GM12878 (cell line): ENCODE measurements around the gene FOXN4.

Experiments
- CBFB ChIP-seq: IDR thresholded peaks from 2 replicates; pipeline ENCODE4 v1.6.1; 2016; ENCODE audit warnings: antibody characterized with exemption, low read depth
- EGR1 ChIP-seq, 2 experiments: IDR thresholded peaks; 1 replicate in 1 of 2; 2 replicates in 1 of 2; pipeline ENCODE4 v1.6.1; 2011 to 2012; ENCODE audit warnings: low read depth in 2 of 2, low read length in 2 of 2, borderline replicate concordance in 1 of 2, mild to moderate bottlenecking in 1 of 2, moderate library complexity in 1 of 2
- EZH2 ChIP-seq: IDR thresholded peaks from 2 replicates; pipeline ENCODE4 v1.6.1; 2012; ENCODE audit warnings: low read depth, mild to moderate bottlenecking, control low read depth, inconsistent platforms, low read length, borderline replicate concordance; ENCODE audit not compliant: control insufficient read depth
- IRF3 ChIP-seq: fragments of 450-650 bp; IDR thresholded peaks from 2 replicates; pipeline ENCODE4 v1.6.1; 2014; ENCODE audit warnings: mild to moderate bottlenecking
- MYC ChIP-seq: IDR thresholded peaks from 2 replicates; pipeline ENCODE4 v1.6.1; 2011; ENCODE audit warnings: mild to moderate bottlenecking, low read length, moderate library complexity, inconsistent platforms; ENCODE audit not compliant: insufficient read depth, insufficient replicate concordance, insufficient read length, severe bottlenecking
- POLR2A ChIP-seq: IDR thresholded peaks from 2 replicates; pipeline ENCODE4 v1.6.1; 2011; ENCODE audit warnings: low read depth, mild to moderate bottlenecking, low read length
- USF2 ChIP-seq: IDR thresholded peaks from 2 replicates; pipeline ENCODE4 v1.6.1; 2011; ENCODE audit warnings: low read depth, low read length, improper control_type of control experiment, borderline replicate concordance
- TF ChIP-seq, protein P1 (sequence below), 3 experiments: IDR thresholded peaks in 2 of 3; conservative IDR thresholded peaks in 1 of 3; 2 replicates each; pipeline ENCODE4 v1.5.1; 2011; ENCODE audit warnings: low read depth in 3 of 3, low read length in 3 of 3, mild to moderate bottlenecking in 3 of 3, control low read depth in 2 of 3, moderate library complexity in 2 of 3, inconsistent platforms in 1 of 3, mixed read lengths in 1 of 3; ENCODE audit not compliant: control insufficient read depth in 2 of 3, insufficient read depth in 1 of 3; ENCODE audit errors: extremely low read depth in 1 of 3

- TF ChIP-seq IRF3 (no peak), CBFB (no peak), USF2 (no peak), POLR2A (no peak), MYC (no peak), EGR1 (IDR thresholded peaks at IDR 0.05; ENCODE audit: borderline replicate concordance in 1 of 2, low read depth in 2 of 2, low read length in 2 of 2) (no peak), EZH2 (no peak)
- TF ChIP-seq, protein P1, sequence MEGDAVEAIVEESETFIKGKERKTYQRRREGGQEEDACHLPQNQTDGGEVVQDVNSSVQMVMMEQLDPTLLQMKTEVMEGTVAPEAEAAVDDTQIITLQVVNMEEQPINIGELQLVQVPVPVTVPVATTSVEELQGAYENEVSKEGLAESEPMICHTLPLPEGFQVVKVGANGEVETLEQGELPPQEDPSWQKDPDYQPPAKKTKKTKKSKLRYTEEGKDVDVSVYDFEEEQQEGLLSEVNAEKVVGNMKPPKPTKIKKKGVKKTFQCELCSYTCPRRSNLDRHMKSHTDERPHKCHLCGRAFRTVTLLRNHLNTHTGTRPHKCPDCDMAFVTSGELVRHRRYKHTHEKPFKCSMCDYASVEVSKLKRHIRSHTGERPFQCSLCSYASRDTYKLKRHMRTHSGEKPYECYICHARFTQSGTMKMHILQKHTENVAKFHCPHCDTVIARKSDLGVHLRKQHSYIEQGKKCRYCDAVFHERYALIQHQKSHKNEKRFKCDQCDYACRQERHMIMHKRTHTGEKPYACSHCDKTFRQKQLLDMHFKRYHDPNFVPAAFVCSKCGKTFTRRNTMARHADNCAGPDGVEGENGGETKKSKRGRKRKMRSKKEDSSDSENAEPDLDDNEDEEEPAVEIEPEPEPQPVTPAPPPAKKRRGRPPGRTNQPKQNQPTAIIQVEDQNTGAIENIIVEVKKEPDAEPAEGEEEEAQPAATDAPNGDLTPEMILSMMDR (IDR thresholded peaks at IDR 0.05 in 2 of 3, conservative IDR thresholded peaks at IDR 0.05 in 1 of 3; ENCODE audit: control insufficient read depth in 2 of 3, extremely low read depth in 1 of 3, insufficient read depth in 1 of 3, low read depth in 3 of 3, low read length in 3 of 3) = no peak
These were observed 43.1 kb upstream of the FOXN4 start for GRCh38 chr12:109352184-109352583.
